Left lung (tissue), 10 donors: ENCODE measurements around the gene SIPA1L3. TPM values are rescaled to one million over a fixed set of nuclear protein-coding genes. Genes with fewer than 3 reads are reported as not detected.

ENCODE experiments used
- ATAC-seq: fragments of 200-7000 bp; cut with Tn5 transposase; one replicate; pipeline ENCODE4 v1.9.1; 2020; ENCODE audit warnings: moderate library complexity
- DNase-seq, 4 donors: peaks; one replicate each; pipeline ENCODE4 v3.0.0-alpha.2; 2013 to 2020
- H3K27ac ChIP-seq, 2 donors: fragments of 200-600 bp; sonication (generic) in 1 of 2; one replicate each; pipeline versions ENCODE4 v1.5.0 to v1.8.0; 2020 to 2021
- H3K27me3 ChIP-seq, 2 donors: fragments of 200-600 bp; sonication (generic) in 1 of 2; one replicate each; pipeline versions ENCODE4 v1.5.0 to v1.8.0; 2020 to 2021
- H3K36me3 ChIP-seq, 2 donors: fragments of 200-600 bp; sonication (generic) in 1 of 2; one replicate each; pipeline versions ENCODE4 v1.5.0 to v1.8.0; 2020 to 2021
- H3K4me1 ChIP-seq, 2 donors: fragments of 200-600 bp; one replicate each; pipeline ENCODE4 v1.8.0; 2021
- H3K4me3 ChIP-seq, 2 donors: fragments of 200-600 bp; sonication (generic) in 1 of 2; one replicate each; pipeline versions ENCODE4 v1.5.0 to v1.8.0; 2020 to 2021; ENCODE audit warnings: mild to moderate bottlenecking in 1 of 2
- H3K9me3 ChIP-seq, 2 donors: fragments of 200-600 bp; sonication (generic) in 1 of 2; one replicate each; pipeline versions ENCODE4 v1.5.0 to v1.8.0; 2020 to 2021
- intact Hi-C, 2 donors: fragments of 100-400 bp; cut with DNase I; formaldehyde crosslinking; loops; one replicate each; pipeline versions ENCODE4 v1.11.2 to v1.14.2; 2022
- polyA plus RNA-seq, 6 donors: library from polyadenylated mRNA; unstranded; fragments of 120-200 nt; gene quantifications; one replicate each; pipeline ENCODE4 v1.2.1, GENCODE V29; 2013; ENCODE audit not compliant: insufficient read length in 6 of 6
- total RNA-seq, 2 donors: library from RNA; stranded (reverse); fragmentation: NEBNext Ultra II Directional; extraction: Animal tissue kit (Norgen Biotek cat#: 25700); gene quantifications; one replicate each; pipeline ENCODE4 v1.2.1, GENCODE V29; 2021
- TF ChIP-seq, protein P1 (sequence below), 2 donors: fragments of 200-600 bp; sonication (generic) in 1 of 2; IDR thresholded peaks; one replicate each; pipeline versions ENCODE4 v1.5.0 to v1.8.0; 2021; ENCODE audit warnings: antibody characterized with exemption in 2 of 2
- donor health status: DM: no; HTN: yes; CAD: no.
- donor health status: DM: no; HTN: no; CAD: no.

The SIPA1L3 gene
- total and polyA plus RNA-seq, 8 donors, result 22.7 to 59.0 (median 27.4) TPM

DNA sequence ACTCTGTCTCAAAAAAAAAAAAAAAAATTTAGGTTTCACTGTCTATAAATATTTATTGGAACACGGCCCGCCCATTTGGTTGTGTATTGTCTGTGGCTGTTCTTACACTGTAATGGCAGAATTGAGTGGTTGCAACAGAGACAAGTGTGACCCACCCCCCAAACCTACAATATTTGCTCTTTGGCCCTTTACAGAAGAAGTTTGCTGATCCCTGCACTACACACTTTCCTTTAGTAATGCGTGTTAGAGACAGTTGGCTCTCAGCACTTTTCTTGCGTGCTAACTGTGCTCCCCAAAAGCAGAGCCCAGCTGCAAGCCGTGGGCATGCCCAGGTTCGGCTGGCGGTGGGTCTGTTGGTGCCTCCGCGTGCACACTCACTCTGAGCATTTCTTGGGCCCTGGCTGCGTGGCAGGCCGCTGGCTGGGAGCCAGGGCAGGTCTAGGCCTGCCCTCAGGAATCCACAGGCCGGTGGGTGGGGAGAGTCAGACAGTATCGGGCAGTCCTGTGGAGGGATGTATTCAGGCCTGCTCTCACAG lies 72.6 kb downstream of the SIPA1L3 start:
- TF ChIP-seq, protein P1, sequence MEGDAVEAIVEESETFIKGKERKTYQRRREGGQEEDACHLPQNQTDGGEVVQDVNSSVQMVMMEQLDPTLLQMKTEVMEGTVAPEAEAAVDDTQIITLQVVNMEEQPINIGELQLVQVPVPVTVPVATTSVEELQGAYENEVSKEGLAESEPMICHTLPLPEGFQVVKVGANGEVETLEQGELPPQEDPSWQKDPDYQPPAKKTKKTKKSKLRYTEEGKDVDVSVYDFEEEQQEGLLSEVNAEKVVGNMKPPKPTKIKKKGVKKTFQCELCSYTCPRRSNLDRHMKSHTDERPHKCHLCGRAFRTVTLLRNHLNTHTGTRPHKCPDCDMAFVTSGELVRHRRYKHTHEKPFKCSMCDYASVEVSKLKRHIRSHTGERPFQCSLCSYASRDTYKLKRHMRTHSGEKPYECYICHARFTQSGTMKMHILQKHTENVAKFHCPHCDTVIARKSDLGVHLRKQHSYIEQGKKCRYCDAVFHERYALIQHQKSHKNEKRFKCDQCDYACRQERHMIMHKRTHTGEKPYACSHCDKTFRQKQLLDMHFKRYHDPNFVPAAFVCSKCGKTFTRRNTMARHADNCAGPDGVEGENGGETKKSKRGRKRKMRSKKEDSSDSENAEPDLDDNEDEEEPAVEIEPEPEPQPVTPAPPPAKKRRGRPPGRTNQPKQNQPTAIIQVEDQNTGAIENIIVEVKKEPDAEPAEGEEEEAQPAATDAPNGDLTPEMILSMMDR (IDR thresholded peaks at IDR 0.05), result no peak
- ATAC-seq, result peak; percentile 64
- intact Hi-C loops, result no loop called here

DNA sequence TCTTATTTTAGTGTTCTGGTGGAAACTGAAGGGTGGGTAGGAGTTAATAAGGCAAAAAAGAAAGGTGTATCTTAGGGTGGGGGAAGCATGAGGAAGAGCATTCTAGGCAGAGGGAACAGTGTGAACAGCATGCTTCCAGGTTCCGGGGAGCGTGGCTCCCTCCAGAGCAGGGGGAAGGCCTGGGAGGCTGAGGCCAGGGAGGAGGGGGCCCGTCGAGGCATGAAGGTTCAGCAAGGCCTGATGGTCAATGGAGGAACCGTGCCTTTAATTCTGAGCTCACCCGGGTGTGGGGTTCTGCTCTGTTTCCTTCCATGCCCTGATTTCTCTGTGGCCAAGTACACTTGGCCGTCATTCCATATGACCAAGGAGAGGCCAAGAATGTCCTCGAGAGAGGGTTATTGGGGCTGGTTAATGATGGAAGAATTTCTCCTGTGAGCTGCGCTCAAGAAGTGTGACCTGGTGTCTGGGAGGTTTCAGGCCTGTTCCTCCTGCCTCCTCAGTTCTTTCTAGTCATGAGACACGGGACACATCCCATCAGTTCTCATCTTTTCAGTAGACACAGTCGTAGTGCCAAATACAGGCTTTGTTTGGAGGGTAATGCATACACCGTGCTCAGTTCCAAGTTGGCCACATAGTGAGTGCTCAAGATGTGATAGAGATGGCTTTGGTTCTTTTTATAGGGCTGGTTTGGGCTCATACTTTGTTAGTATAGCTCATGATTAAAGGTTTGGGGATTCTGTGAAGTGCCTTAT lies 73.6 kb downstream of the SIPA1L3 start:
- Histone ChIP-seq H3K4me1 (no peaks in the 10 kb centered on the region), H3K27ac (peak overlapping the region; percentile 35 to 55), H3K4me3 (no peak overlapping the region), H3K36me3 (no peaks in the 10 kb centered on the region), H3K9me3 (no peaks in the 10 kb centered on the region), H3K27me3 (no peaks in the 10 kb centered on the region)
- ATAC-seq (peak; percentile 72), DNase-seq (peak in 2 of 4 donors; percentile 36 to 52)
- TF ChIP-seq, protein P1 (IDR thresholded peaks at IDR 0.05), result no peak
- intact Hi-C loops, result no loop called here

More for the DNA sequence above, 72.6 kb downstream of the SIPA1L3 start:
- DNase-seq, result peak in 1 of 4 donors; percentile 25
- Histone ChIP-seq H3K27me3 (no peaks in the 10 kb centered on the region), H3K9me3 (no peaks in the 10 kb centered on the region), H3K27ac (peak overlapping the region; percentile 35 to 55), H3K36me3 (no peaks in the 10 kb centered on the region), H3K4me1 (no peaks in the 10 kb centered on the region), H3K4me3 (no peak overlapping the region)

DNA sequence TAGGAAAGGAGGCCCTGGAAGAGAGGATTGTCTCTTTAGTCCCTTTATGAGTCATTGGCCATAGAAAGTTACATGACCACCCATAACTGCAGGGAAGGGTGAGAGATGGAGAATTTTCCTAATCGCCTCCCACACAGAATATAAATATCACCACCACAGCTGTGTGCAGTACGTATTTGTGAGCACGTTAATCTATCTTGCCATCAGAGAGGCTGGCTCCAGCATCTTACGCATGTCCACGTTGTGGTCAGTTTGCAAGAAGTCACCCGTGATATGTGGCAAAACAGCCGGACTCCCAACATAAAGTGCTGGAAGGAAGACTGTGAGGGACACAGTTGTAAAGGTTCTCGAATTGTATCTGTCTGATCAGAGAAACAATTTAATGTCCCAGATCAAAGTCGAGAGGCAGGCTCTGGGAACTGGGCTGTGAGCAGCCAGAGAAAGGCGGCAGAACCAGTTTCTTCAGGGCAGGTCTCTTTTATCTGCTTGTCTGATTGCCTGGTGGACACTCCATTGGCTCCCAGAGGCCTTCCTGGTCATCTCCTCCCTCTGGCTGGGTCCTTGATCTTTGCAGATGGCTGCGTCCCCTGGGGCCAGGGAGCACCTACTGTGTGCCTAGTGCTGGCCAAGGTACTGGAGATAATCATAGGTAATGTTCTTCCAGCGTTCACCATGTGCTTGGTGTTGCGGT lies 74.9 kb downstream of the SIPA1L3 start:
- H3K4me3 ChIP-seq, result no peak overlapping the region
- intact Hi-C loops, result no loop called here
- no peaks in the 10 kb centered on the region for H3K9me3 ChIP-seq
- peaks cover 0 to 3% of the 10 kb centered on the region in 2 donors for H3K4me1 ChIP-seq
- no peaks in the 10 kb centered on the region for H3K27me3 ChIP-seq
- TF ChIP-seq, protein P1 (IDR thresholded peaks at IDR 0.05), result no peak
- ATAC-seq, result peak; percentile 23
- DNase-seq, result peak in 1 of 4 donors; percentile 29
- no peak overlapping the region for H3K27ac ChIP-seq
- no peaks in the 10 kb centered on the region for H3K36me3 ChIP-seq

DNA sequence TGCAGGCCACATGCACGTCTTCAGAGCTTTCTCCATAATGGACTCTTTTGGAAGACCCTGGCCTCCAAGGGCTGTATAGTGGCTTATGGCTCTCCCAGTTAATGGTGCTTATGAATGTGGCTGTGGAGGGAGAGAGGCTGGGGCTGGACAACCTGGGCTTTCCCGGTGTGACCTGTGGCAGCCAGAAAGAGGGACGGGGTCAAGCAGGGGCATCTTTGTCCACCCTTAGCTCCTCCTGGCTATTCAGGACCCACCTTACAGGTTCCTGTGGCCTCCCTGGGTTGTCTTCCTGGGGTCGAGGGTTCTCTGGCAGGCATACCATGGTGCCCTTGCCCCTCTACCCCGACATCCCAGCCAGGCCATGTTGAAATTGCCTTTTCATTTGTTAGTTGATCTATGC lies 75.6 kb downstream of the SIPA1L3 start:
- no peak for ATAC-seq
- Histone ChIP-seq H3K27me3 (no peaks in the 10 kb centered on the region), H3K9me3 (no peaks in the 10 kb centered on the region), H3K27ac (no peak overlapping the region), H3K4me1 (peaks cover 0 to 3% of the 10 kb centered on the region in 2 donors), H3K4me3 (no peak overlapping the region), H3K36me3 (no peaks in the 10 kb centered on the region)
- DNase-seq, result no peak
- intact Hi-C loops, result no loop called here
- TF ChIP-seq, protein P1 (IDR thresholded peaks at IDR 0.05), result no peak

DNA sequence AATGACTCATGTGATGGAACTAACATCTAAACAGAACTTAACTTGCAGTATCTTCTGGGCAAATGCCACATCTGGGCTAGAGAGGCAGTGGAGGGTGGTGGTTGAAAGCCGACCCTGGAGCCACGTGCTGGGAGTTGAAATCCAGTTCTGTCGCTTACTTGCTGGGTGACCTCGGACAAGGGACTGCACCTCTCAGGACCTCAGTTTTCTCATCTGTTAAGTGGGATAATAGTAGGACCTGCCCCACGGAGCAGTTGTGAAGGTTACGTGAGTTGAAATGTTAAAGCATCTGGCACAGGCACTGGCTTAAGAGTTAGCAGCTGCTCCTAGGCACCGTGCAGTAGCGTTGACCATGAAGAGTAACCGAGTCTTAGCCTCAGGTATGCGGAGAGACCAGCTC lies 76.1 kb downstream of the SIPA1L3 start:
- ATAC-seq (no peak), DNase-seq (no peak)
- intact Hi-C loops, result no loop called here
- no peak overlapping the region for H3K4me3 ChIP-seq
- peaks cover 0 to 3% of the 10 kb centered on the region in 2 donors for H3K4me1 ChIP-seq
- TF ChIP-seq, protein P1 (IDR thresholded peaks at IDR 0.05), result no peak
- H3K27ac ChIP-seq, result no peak overlapping the region
- no peaks in the 10 kb centered on the region for H3K27me3 ChIP-seq
- H3K9me3 ChIP-seq, result no peaks in the 10 kb centered on the region
- H3K36me3 ChIP-seq, result no peaks in the 10 kb centered on the region
